ENCODE data around the gene CCDC171.

Gene CCDC171

GRCh38 chr9:15873573-15874177 is 320.8 kb downstream of the CCDC171 start:
- DNase-seq (ENCODE audit: low read depth, low spot score), result no peak

DNA sequence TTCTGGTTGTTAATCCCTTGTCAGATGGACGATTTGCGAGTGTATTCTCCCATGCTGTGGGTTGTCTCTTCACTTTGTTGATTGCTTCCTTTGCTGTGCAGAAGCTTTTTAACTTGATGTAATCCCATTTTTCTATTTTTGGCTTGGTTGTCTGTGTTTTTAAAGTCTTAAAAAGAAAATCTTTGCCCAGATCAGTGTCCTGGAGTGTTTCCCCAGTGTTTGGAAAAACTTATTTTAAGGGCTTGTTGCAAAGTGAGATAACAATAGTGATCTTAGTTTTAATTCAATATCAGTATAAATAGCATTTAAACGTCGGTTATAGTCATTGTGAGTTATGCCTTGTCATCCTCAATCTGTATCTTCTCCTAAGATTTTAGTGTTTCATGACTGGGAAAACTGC is 329.5 kb downstream of the CCDC171 start:
- DNase-seq (ENCODE audit: low read depth, low spot score), result no peak

- DNase-seq (ENCODE audit: low read depth, low spot score), result no peak
Observed at GRCh38 chr9:15882883-15883282, 330.0 kb downstream of the CCDC171 start.

GRCh38 chr9:15885464-15885863 is 332.6 kb downstream of the CCDC171 start:
- DNase-seq (ENCODE audit: low read depth, low spot score), result no peak

- DNase-seq (ENCODE audit: low read depth, low spot score), result no peak
Observed at GRCh38 chr9:15889555-15889954, 336.7 kb downstream of the CCDC171 start.

DNA sequence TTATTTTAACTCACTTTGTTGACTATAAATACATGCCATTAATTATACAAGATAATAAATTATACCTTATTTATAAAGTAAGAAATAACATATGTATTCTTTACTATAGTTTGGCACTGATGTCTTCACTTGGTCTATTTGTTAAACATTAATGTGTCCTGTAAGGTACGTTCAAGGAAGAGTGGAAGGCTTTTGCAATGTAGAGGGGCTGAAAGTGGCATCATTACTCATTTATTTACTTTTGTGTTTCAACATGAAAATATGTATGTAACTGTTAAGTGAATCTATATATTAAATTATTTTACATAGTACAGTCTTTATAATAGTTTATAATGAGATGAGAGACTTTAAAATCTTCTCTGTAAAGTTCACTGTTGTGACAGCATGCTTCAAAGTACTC is 348.7 kb downstream of the CCDC171 start:
- no peak for DNase-seq (ENCODE audit: low read depth, low spot score)

DNA sequence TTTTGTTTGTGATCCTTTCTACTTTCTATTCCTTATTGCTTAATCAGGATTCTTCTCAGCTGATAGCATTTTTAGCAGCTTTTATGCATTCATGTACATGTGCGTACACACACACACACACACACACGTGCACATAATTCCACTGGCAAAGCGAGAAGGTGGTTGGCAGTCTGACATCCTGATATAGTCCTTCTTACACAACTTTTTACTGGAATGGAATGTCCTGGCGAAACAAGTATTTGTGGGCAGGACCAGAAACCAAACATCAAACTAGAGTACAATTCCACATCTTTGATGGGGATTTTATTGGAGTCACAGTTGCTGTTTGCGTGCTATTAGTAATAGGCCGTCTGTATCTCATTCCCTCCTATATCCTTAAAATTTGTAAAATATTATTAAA is 356.5 kb downstream of the CCDC171 start:
- no peak for DNase-seq (ENCODE audit: low read depth, low spot score)

GRCh38 chr9:15915711-15916110 is 362.9 kb downstream of the CCDC171 start:
- no peak for DNase-seq (ENCODE audit: low read depth, low spot score)

GRCh38 chr9:15927161-15927560 is 374.3 kb downstream of the CCDC171 start:
- no peak for DNase-seq (ENCODE audit: low read depth, low spot score)

GRCh38 chr9:15935661-15936305 is 382.9 kb downstream of the CCDC171 start:
- no peak for DNase-seq (ENCODE audit: low read depth, low spot score)

DNA sequence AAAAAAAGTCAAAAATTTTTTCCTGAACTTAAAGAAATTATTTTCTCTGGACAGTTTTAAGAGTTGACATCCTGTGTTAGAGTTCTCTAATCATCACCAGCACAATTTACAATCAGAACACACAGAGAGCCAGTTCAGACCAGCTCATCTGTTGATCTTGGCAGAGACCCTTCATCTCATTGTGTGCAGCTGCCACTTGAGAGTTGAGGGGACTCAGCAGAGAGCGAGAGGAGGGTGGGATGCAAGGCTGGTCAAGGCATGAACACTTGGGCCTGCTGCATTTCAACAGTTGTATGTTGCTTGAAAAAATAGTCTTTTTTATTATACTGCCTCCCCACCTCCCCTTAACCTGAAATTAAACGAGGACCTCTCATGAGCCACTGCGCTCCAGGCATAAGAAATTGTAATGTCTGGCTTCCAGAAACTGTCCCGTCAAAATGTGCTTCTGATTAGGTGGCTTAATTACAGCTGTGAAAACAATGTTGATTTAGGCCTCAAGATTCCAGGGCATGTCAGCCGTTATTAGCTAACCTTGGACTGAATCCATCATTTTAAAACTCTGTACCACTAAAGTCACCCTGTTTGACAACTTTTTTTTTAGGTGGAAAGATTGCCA is 383.6 kb downstream of the CCDC171 start:
- no peak for DNase-seq (ENCODE audit: low read depth, low spot score)

- no peak for DNase-seq (ENCODE audit: low read depth, low spot score)
Observed at GRCh38 chr9:15942831-15943424, 390.1 kb downstream of the CCDC171 start.

DNA sequence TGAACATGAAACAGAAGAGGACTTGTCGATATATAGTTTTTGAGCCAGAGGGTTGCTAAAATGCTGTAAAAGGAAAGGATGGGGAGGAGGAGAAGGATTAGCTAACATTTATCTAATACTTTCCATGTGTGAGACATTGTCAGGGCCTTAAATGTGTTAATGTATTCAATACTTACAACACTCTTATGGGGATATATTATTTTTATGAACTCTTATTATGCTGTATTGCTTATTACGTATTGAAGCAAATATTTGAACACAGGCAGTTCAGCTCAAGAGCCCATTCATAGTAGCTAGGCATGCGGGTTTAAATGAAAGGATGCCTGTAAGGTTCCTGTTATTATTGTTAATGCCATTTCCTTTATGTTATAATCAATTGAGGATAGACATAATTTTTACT is 391.5 kb downstream of the CCDC171 start:
- DNase-seq (ENCODE audit: low read depth, low spot score), result no peak

- no peak for DNase-seq (ENCODE audit: low read depth, low spot score)
Observed at GRCh38 chr9:15959663-15960062, 406.8 kb downstream of the CCDC171 start.

- no peak for DNase-seq (ENCODE audit: low read depth, low spot score)
Observed at GRCh38 chr9:15961217-15961616, 408.4 kb downstream of the CCDC171 start.

- DNase-seq (ENCODE audit: low read depth, low spot score), result no peak
Observed at GRCh38 chr9:15965246-15965745, 412.5 kb downstream of the CCDC171 start.

DNA sequence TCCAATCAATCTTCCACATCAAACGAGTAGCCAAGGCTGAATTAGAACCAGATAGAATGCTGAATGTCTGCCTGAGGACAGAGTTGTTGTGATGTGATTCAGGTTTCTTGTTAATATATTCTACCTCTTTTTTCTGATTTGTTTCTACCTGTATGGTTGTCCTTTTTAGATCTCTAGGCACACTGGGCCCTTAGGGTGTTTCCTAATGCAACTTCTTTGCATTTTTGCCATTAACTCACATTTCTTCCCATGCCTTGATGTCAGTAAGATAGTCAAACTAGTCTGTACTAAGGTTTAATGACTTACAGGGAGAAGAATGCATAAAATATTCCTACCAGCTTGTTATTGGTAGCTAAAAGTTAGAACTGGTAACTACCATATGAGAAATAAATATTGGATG is 413.6 kb downstream of the CCDC171 start:
- DNase-seq (ENCODE audit: low read depth, low spot score), result no peak

GRCh38 chr9:15967068-15967467 is 414.2 kb downstream of the CCDC171 start:
- no peak for DNase-seq (ENCODE audit: low read depth, low spot score)

DNA sequence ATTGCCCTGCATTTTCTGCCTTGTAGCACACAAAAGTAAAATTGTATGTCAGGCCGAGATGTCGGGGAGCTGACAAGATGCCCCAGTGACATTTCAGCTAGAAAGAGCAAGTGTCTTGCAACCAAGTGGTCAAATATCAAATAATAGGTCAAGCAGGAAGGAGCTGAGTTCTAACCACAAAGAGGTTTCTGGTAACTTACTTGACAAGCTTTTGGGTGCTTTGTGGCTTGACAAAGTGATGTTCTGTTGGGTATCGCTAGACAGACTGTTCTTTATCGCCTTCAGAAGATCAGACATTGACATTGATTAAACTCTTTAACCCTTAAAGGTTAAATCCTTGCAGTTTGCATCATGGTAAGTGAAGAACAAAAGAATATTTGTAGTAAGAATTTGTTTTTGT is 419.9 kb downstream of the CCDC171 start:
- no peak for DNase-seq (ENCODE audit: low read depth, low spot score)

DNA sequence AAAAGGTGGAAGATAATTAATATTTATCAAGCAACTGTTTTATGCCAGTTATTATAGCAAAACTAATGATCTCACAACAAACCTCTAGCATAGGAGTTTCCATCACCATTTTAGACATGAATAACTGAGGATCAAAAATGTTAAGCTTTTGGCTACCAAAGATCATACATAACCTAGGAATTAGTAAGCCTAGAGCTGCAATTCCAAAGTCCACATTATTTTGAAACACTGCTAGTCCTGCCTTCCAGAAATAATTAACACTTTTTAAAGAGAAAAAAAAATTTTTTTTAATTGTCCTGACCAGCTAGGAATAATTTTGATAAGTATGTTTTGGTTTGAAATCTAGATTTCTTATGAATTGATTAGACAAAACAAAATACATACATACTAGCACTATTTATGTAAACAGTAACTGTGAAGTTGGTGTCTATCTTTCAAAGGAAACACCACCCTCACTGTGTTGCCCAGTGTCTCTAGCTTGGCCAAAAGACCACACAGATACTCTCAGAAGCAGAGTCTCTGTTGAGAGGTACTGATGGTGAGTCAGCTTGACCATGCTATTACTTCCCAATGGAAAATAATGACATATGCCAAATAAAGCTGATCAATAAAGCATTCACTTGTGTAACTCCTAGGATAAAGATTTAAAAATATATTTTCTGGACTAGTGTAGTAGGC is 422.4 kb downstream of the CCDC171 start:
- DNase-seq (ENCODE audit: low read depth, low spot score), result no peak

DNA sequence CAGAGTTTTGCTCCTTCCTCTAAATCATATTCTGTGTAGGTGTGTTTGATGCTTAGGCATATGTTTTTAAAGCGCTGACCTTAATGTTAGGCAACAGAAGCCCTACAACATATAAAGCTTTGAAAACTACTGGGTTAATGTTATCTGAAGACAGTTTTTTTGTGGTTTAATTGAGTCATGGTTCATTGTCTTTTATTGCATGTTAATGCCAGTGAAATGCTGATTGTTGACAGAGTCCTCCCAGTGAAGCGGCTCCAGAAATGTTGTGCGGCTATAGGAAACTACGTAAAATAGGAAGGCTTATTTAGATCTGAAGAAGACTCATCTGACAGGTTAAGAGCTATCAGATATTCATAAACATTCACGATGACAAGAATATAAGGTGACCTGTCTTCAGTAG is 424.6 kb downstream of the CCDC171 start:
- no peak for DNase-seq (ENCODE audit: low read depth, low spot score)

DNA sequence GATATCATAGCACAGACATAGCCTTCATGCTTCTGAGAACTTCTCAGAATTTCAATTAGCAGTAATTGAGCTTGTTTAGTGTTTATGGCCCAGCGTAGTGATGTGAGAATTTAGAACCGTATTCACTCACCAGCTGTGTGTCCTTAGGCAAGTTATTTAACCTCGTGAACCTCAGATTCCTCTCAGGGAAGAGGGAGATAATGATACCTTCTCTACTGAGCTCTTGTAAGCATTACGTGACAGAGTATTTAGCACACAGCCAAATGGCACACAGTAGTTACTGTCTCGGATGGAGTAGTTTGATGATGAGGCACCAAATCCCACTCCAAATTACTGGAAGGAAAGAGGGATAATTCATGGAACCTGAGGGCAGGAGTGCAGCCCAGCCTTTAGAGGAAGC is 429.3 kb downstream of the CCDC171 start:
- no peak for DNase-seq (ENCODE audit: low read depth, low spot score)

Measured in activated naive CD8-positive, alpha-beta T cell treated with anti-CD3 and anti-CD28 coated beads, Interleukin-2, amount 50 U/mL, for 16 hours (primary cell).